Chondrocyte (in vitro differentiated cells): ENCODE measurements around the gene DISC1. TPM values are rescaled to one million over a fixed set of nuclear protein-coding genes. Genes with fewer than 3 reads are reported as not detected.

Experiments
- DNase-seq: peaks from one replicate; pipeline ENCODE4 v3.0.0; 2021; ENCODE audit warnings: mixed read lengths, low spot score
- H3K27ac Mint-ChIP-seq: one replicate; pipeline ENCODE4 v1.8.0; 2021; ENCODE audit warnings: mild to moderate bottlenecking, moderate library complexity, mixed read lengths; ENCODE audit not compliant: unreplicated experiment
- H3K27me3 Mint-ChIP-seq: 2 replicates; pipeline ENCODE4 v1.8.0; 2021; ENCODE audit warnings: low read depth, mixed read lengths
- H3K36me3 Mint-ChIP-seq: 2 replicates; pipeline ENCODE4 v1.8.0; 2021; ENCODE audit warnings: low read depth, mixed read lengths
- H3K4me1 Mint-ChIP-seq: 2 replicates; pipeline ENCODE4 v1.8.0; 2021; ENCODE audit warnings: low read depth, mild to moderate bottlenecking, mixed read lengths
- H3K4me3 Mint-ChIP-seq: one replicate; pipeline ENCODE4 v1.8.0; 2021; ENCODE audit warnings: mild to moderate bottlenecking, moderate library complexity, mixed read lengths; ENCODE audit not compliant: unreplicated experiment
- H3K9me3 Mint-ChIP-seq: 2 replicates; pipeline ENCODE4 v1.8.0; 2021; ENCODE audit warnings: low read depth, mixed read lengths
- total RNA-seq: library from RNA; stranded (reverse); gene quantifications from 3 replicates; pipeline ENCODE4 v1.2.1, GENCODE V29; 2021
- TF ChIP-seq, protein P1 (sequence below): fragments of 200-600 bp; sonication (generic); IDR thresholded peaks from 2 replicates; pipeline ENCODE4 v1.5.0; 2021; ENCODE audit warnings: antibody characterized with exemption, mild to moderate bottlenecking, moderate library complexity

DISC1 gene
- total RNA-seq, 1 donor from 2014 or later: 5.0 TPM

DNA sequence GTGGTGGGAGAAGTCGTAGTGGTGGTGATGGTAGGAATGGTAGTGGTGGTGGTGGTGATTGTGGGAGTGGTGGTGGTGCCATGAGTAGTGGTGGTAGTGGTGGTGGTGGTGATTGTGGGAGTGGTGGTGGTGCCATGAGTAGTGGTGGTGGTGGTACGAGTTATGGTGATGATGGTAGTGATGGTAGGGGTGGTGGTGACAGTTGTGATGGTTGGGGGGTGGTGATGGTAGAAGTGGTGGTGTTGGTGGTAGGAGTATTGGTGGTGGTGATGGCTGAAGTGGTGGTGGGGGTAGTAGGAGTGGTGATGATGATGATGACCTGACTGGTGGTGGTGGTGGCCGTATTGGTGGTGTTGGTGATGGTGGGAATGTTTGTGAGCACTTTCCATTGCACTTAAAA, 107.1 kb downstream of the DISC1 start:
- Mint-ChIP-seq H3K4me1 (peaks cover 14% of the 10 kb centered on the region), H3K36me3 (no peaks in the 10 kb centered on the region), H3K27ac (no peak overlapping the region), H3K4me3 (no peak overlapping the region), H3K9me3 (peaks cover 3% of the 10 kb centered on the region), H3K27me3 (no peaks in the 10 kb centered on the region)
- DNase-seq: no peak
- TF ChIP-seq, protein P1, sequence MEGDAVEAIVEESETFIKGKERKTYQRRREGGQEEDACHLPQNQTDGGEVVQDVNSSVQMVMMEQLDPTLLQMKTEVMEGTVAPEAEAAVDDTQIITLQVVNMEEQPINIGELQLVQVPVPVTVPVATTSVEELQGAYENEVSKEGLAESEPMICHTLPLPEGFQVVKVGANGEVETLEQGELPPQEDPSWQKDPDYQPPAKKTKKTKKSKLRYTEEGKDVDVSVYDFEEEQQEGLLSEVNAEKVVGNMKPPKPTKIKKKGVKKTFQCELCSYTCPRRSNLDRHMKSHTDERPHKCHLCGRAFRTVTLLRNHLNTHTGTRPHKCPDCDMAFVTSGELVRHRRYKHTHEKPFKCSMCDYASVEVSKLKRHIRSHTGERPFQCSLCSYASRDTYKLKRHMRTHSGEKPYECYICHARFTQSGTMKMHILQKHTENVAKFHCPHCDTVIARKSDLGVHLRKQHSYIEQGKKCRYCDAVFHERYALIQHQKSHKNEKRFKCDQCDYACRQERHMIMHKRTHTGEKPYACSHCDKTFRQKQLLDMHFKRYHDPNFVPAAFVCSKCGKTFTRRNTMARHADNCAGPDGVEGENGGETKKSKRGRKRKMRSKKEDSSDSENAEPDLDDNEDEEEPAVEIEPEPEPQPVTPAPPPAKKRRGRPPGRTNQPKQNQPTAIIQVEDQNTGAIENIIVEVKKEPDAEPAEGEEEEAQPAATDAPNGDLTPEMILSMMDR: no peak

DNA sequence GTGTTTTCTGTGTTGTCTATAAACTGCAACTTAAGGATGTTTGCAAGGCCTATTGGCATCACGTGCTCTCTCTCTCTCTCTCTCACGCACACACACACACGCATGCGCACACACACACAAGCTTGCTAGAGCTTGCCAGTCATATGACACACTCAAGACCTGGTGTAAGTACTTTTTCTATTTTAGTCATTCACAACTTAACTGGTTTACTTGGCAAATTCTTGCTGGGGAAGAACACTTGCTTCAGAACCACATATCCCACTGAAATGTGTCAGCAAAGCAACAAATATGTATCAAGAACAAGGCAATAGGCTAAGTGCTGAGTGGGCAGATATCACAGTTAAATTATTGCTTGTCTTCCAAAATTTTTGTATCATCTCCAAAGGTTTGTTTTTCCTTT, 107.8 kb downstream of the DISC1 start:
- Mint-ChIP-seq H3K4me3 (no peak overlapping the region), H3K36me3 (peaks cover 3% of the 10 kb centered on the region), H3K27ac (no peak overlapping the region), H3K27me3 (no peaks in the 10 kb centered on the region), H3K4me1 (peaks cover 10% of the 10 kb centered on the region), H3K9me3 (peaks cover 3% of the 10 kb centered on the region)
- TF ChIP-seq, protein P1: no peak
- no peak for DNase-seq

GRCh38 chr1:231735411-231735810, 108.8 kb downstream of the DISC1 start:
- Mint-ChIP-seq H3K9me3 (peaks cover 3% of the 10 kb centered on the region), H3K36me3 (peaks cover 3% of the 10 kb centered on the region), H3K4me3 (no peak overlapping the region), H3K4me1 (peaks cover under 1% of the 10 kb centered on the region), H3K27me3 (no peaks in the 10 kb centered on the region), H3K27ac (no peak overlapping the region)
- TF ChIP-seq, protein P1: no peak
- no peak for DNase-seq

DNA sequence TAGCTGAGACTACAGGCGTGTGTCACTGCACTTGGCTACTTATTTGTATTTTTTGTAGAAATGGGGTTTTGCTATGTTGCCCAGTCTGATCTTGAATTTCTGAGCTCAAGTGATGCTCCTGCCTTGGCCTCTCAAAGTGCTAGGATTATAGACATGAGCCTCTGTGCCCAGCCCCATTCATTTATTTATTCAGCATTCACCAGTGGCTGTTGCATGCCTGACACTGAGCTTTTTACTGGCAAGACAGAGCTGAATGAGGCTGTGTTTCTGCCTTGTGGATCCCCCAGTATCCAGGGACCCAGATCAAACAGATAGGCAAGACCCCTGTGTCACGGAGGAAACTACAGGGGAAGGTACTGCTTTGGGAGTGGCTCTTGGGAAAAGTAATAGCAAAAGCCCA, 109.4 kb downstream of the DISC1 start:
- H3K4me1 Mint-ChIP-seq: no peaks in the 10 kb centered on the region
- H3K9me3 Mint-ChIP-seq: peaks cover 3% of the 10 kb centered on the region
- H3K4me3 Mint-ChIP-seq: no peak overlapping the region
- no peak overlapping the region for H3K27ac Mint-ChIP-seq
- no peaks in the 10 kb centered on the region for H3K27me3 Mint-ChIP-seq
- H3K36me3 Mint-ChIP-seq: peaks cover 3% of the 10 kb centered on the region
- no peak for DNase-seq
- TF ChIP-seq, protein P1: no peak

- H3K27ac Mint-ChIP-seq: no peak overlapping the region
- TF ChIP-seq, protein P1: no peak
These were observed 109.9 kb downstream of the DISC1 start for GRCh38 chr1:231736464-231736863.

More at GRCh38 chr1:231736464-231736863, 109.9 kb downstream of the DISC1 start:
- Mint-ChIP-seq H3K4me3 (no peak overlapping the region), H3K27me3 (no peaks in the 10 kb centered on the region), H3K9me3 (peaks cover 3% of the 10 kb centered on the region), H3K36me3 (peaks cover 3% of the 10 kb centered on the region), H3K4me1 (no peaks in the 10 kb centered on the region)
- DNase-seq: no peak
